Panc1 (cell line): ENCODE measurements around the gene DNASE1L3. TPM values are rescaled to one million over a fixed set of nuclear protein-coding genes. Genes with fewer than 3 reads are reported as not detected.

Experiments used
- ATAC-seq: fragments of 200-7000 bp; cut with Tn5 transposase; 2 replicates; pipeline ENCODE4 v1.9.1; 2020; ENCODE audit warnings: mild to moderate bottlenecking, moderate library complexity
- BruUV-seq: library from RNA; stranded (reverse); fragments of 400-500 nt; replicated peaks from 2 replicates; lab custom pipeline; 2021; lab: Mats Ljungman, UMichigan
- CTCF ChIA-PET: fragments of 300-600 bp; sonication (Branson Sonifier 250); formaldehyde crosslinking; loops from one replicate; lab custom pipeline; 2022; ENCODE audit warnings: antibody characterized with exemption; lab: Charles Lee
- POLR2A ChIA-PET: fragments of 300-600 bp; sonication (Branson Sonifier 250); formaldehyde crosslinking; loops from one replicate; lab custom pipeline; 2022; ENCODE audit warnings: antibody characterized with exemption; lab: Charles Lee
- DNase-seq: peaks from one replicate; pipeline ENCODE4 v3.0.0-alpha.2; 2010; ENCODE audit warnings: low read depth, low spot score
- H3K27ac ChIP-seq: 2 replicates; pipeline ENCODE4 v1.5.1; 2011; ENCODE audit warnings: mild to moderate bottlenecking, low read length, inconsistent platforms
- H3K27me3 ChIP-seq: fragments of 200-500 bp; sonication (Bioruptor generic); 2 replicates; pipeline ENCODE4 v1.6.0; 2014; ENCODE audit warnings: low read length, inconsistent platforms; ENCODE audit not compliant: control insufficient read depth, insufficient read depth
- H3K36me3 ChIP-seq: fragments of 200-500 bp; sonication (Bioruptor generic); 2 replicates; pipeline ENCODE4 v1.5.1; 2014; ENCODE audit warnings: inconsistent platforms, mild to moderate bottlenecking, low read length, moderate library complexity; ENCODE audit not compliant: control insufficient read depth, insufficient read depth
- H3K4me1 ChIP-seq: 2 replicates; pipeline ENCODE4 v1.5.1; 2011; ENCODE audit warnings: inconsistent platforms, mild to moderate bottlenecking, low read length, moderate library complexity; ENCODE audit not compliant: control insufficient read depth, insufficient read depth
- H3K4me3 ChIP-seq, 2 experiments: 2 replicates each; pipeline ENCODE4 v1.5.1; 2011 to 2012; ENCODE audit warnings: low read depth in 2 of 2, low read length in 2 of 2, mild to moderate bottlenecking in 2 of 2, inconsistent platforms in 1 of 2, moderate library complexity in 1 of 2
- H3K9me3 ChIP-seq: fragments of 200-500 bp; sonication (Bioruptor generic); 2 replicates; pipeline ENCODE4 v1.5.1; 2014; ENCODE audit warnings: low read depth, mild to moderate bottlenecking, inconsistent platforms, low read length, moderate library complexity; ENCODE audit not compliant: control insufficient read depth, insufficient read depth
- CTCF ChIP-seq: fragments of 450-650 bp; IDR thresholded peaks from 2 replicates; pipeline ENCODE4 v1.5.1; 2017; ENCODE audit warnings: mild to moderate bottlenecking
- POLR2AphosphoS5 ChIP-seq: IDR thresholded peaks from 2 replicates; pipeline ENCODE4 v1.6.1; 2012; ENCODE audit warnings: mild to moderate bottlenecking, low read depth, low read length, moderate library complexity
- REST ChIP-seq, 2 experiments: IDR thresholded peaks; 2 replicates each; pipeline ENCODE4 v1.6.1; 2011 to 2012; ENCODE audit warnings: low read depth in 2 of 2, control low read depth in 1 of 2, low read length in 1 of 2, mild to moderate bottlenecking in 1 of 2, moderate library complexity in 1 of 2; ENCODE audit not compliant: insufficient read depth in 1 of 2
- SIN3A ChIP-seq: IDR thresholded peaks from 2 replicates; pipeline ENCODE4 v1.6.1; 2012; ENCODE audit warnings: low read depth, mild to moderate bottlenecking, low read length, moderate library complexity, borderline replicate concordance; ENCODE audit not compliant: insufficient read depth
- TCF7L2 ChIP-seq: IDR thresholded peaks from 2 replicates; pipeline ENCODE4 v1.6.1; 2011; ENCODE audit warnings: mild to moderate bottlenecking, low read depth, low read length, inconsistent platforms
- in situ Hi-C: cut with HindIII; loops from 2 replicates; pipeline ENCODE4 v1.10.0; 2016; ENCODE audit warnings: low sequenced_read_pairs, low pct_unique_long_range_greater_than_20kb
- intact Hi-C: fragments of 100-400 bp; cut with micrococcal nuclease; formaldehyde crosslinking; loops from one replicate; pipeline ENCODE4 v1.10.0; 2022; ENCODE audit not compliant: unreplicated experiment
- total RNA-seq: library from RNA; stranded (reverse); gene quantifications from one replicate; pipeline ENCODE4 v1.2.1, GENCODE V29; 2021; ENCODE audit not compliant: unreplicated experiment

DNASE1L3 gene
- total RNA-seq, 1 experiment from 2014 or later: not detected

- Histone ChIP-seq H3K4me1 (peaks cover 7% of the 10 kb centered on the region; the same call in 1 of the 2 replicates), H3K9me3 (no peaks in the 10 kb centered on the region), H3K36me3 (no peaks in the 10 kb centered on the region), H3K27me3 (no peaks in the 10 kb centered on the region), H3K4me3 (no peak overlapping the region), H3K27ac (no peak overlapping the region)
- no peak for ATAC-seq
- no TSS peak for BruUV-seq
- intact Hi-C loops: loop anchor here (10.0 kb wide), 1 partner anchor 226 kb away; no protein-coding TSS in a partner anchor
- POLR2A ChIA-PET: no interaction called here
- in situ Hi-C loops: no loop called here
- TF ChIP-seq REST (IDR thresholded peaks at IDR 0.05; ENCODE audit: insufficient read depth in 1 of 2, low read depth in 2 of 2, low read length in 1 of 2) (no peak), TCF7L2 (no peak), SIN3A (no peak), CTCF (no peak), POLR2AphosphoS5 (no peak)
- no peak for DNase-seq
- CTCF ChIA-PET: interaction anchor here (2.0 to 3.0 kb wide), 2 partner anchors 28 to 111 kb away, joined by 12 to 33 read pairs; no protein-coding TSS in a partner anchor
Measured at GRCh38 chr3:58188921-58189451, 21.8 kb downstream of the DNASE1L3 start.

GRCh38 chr3:58188173-58188564 is 22.6 kb downstream of the DNASE1L3 start:
- Histone ChIP-seq H3K4me3 (no peak overlapping the region), H3K4me1 (peaks cover 7% of the 10 kb centered on the region; the same call in 1 of the 2 replicates), H3K9me3 (no peaks in the 10 kb centered on the region), H3K36me3 (no peaks in the 10 kb centered on the region), H3K27me3 (no peaks in the 10 kb centered on the region), H3K27ac (no peak overlapping the region)
- peak; percentile 66 for ATAC-seq
- CTCF ChIA-PET: interaction anchor here (0.7 to 3.0 kb wide), 7 partner anchors 29 to 323 kb away, joined by 3 to 33 read pairs (median 5); partner anchors contain the start of genes HTD2 and RPP14
- in situ Hi-C loops (no loop called here), intact Hi-C loops (loop anchor here (10.0 kb wide), 1 partner anchor 227 kb away; no protein-coding TSS in a partner anchor)
- no peak for TF ChIP-seq TCF7L2
- no peak for TF ChIP-seq SIN3A
- no peak for TF ChIP-seq REST (IDR thresholded peaks at IDR 0.05; ENCODE audit: insufficient read depth in 1 of 2, low read depth in 2 of 2, low read length in 1 of 2)
- no peak for TF ChIP-seq POLR2AphosphoS5
- no peak for TF ChIP-seq CTCF
- DNase-seq: no peak
- POLR2A ChIA-PET: interaction anchor here (0.6 kb wide), 1 partner anchor 823 kb away, joined by 10 read pairs; no protein-coding TSS in a partner anchor
- no TSS peak for BruUV-seq
